GM12878 (cell line): Measurements from ENCODE around the gene AGAP1. TPM values are rescaled to one million over a fixed set of nuclear protein-coding genes. Genes with fewer than 3 reads are reported as not detected.

Experiments used
- ATAC-seq: fragments of 200-7000 bp; cut with Tn5 transposase; 3 replicates; pipeline ENCODE4 v1.9.1; 2020; ENCODE audit warnings: mild to moderate bottlenecking, moderate library complexity
- BruUV-seq: library from RNA; stranded (reverse); fragments of 400-500 nt; replicated peaks from 2 replicates; lab custom pipeline; 2021; lab: Mats Ljungman, UMichigan
- CTCF ChIA-PET: fragments of 300-600 bp; sonication (Branson Sonifier 250); formaldehyde crosslinking; extraction: SDS; loops from one replicate; lab custom pipeline; 2021; ENCODE audit warnings: inconsistent platforms; lab: Yijun Ruan, JAX
- POLR2A ChIA-PET: fragments of 350-600 bp; formaldehyde crosslinking; extraction: SDS; loops from one replicate; lab custom pipeline; 2021; ENCODE audit warnings: inconsistent platforms; lab: Charles Lee
- RAD21 ChIA-PET: fragments of 300-600 bp; sonication (Branson Sonifier 250); formaldehyde crosslinking; loops from one replicate; lab custom pipeline; 2023; ENCODE audit warnings: antibody characterized with exemption; ENCODE audit not compliant: unreplicated experiment; lab: Charles Lee
- SMC1A ChIA-PET: fragments of 300-600 bp; sonication (Branson Sonifier 250); formaldehyde crosslinking; loops from one replicate; lab custom pipeline; 2023; ENCODE audit not compliant: unreplicated experiment, uncharacterized antibody; lab: Charles Lee
- DNase-seq: peaks from one replicate; pipeline ENCODE4 v3.0.0-alpha.2; 2011; ENCODE audit warnings: low read depth, low spot score
- FAIRE-seq: peaks from 3 replicates; lab custom pipeline; 2011; peaks lifted over from hg19 to GRCh38; lab: Jason Lieb, UNC
- H2AFZ ChIP-seq: 2 replicates; pipeline ENCODE4 v1.6.0; 2011; ENCODE audit warnings: low read depth, low read length, control low read depth; ENCODE audit not compliant: control insufficient read depth
- H3K27ac ChIP-seq: 2 replicates; pipeline ENCODE4 v1.5.1; 2011; ENCODE audit warnings: control low read depth; ENCODE audit not compliant: control insufficient read depth, insufficient read depth
- H3K27me3 ChIP-seq, 2 experiments: replicated peaks in 1 of 2; 2 replicates each; pipeline versions ENCODE4 v1.6.0 to v1.6.1; 2011; ENCODE audit warnings: low read length in 1 of 2; ENCODE audit not compliant: control insufficient read depth in 2 of 2, insufficient read depth in 2 of 2
- H3K36me3 ChIP-seq, 2 experiments: 2 replicates each; pipeline ENCODE4 v1.5.1; 2011; ENCODE audit warnings: low read length in 1 of 2; ENCODE audit not compliant: control insufficient read depth in 2 of 2, insufficient read depth in 2 of 2
- H3K4me1 ChIP-seq: 2 replicates; pipeline ENCODE4 v1.6.1; 2011; ENCODE audit warnings: mild to moderate bottlenecking, low read length, moderate library complexity, mixed read lengths; ENCODE audit not compliant: control insufficient read depth, insufficient read depth
- H3K4me2 ChIP-seq: 2 replicates; pipeline ENCODE4 v1.6.0; 2011; ENCODE audit warnings: control low read depth; ENCODE audit not compliant: control insufficient read depth, insufficient read depth
- H3K4me3 ChIP-seq: fragments of 200-600 bp; sonication (generic); 2 replicates; pipeline ENCODE4 v1.5.1; 2016
- H3K79me2 ChIP-seq: 2 replicates; pipeline ENCODE4 v1.6.0; 2011; ENCODE audit warnings: low read length; ENCODE audit not compliant: control insufficient read depth, insufficient read depth
- H3K9ac ChIP-seq: 2 replicates; pipeline ENCODE4 v1.8.0; 2011; ENCODE audit warnings: low read length, control low read depth, mixed read lengths; ENCODE audit not compliant: control insufficient read depth, insufficient read depth
- H3K9me3 ChIP-seq: replicated peaks from 3 replicates; pipeline ENCODE4 v1.5.1; 2011; ENCODE audit warnings: mild to moderate bottlenecking, low read length; ENCODE audit not compliant: control insufficient read depth, insufficient read depth
- H4K20me1 ChIP-seq: 2 replicates; pipeline ENCODE4 v1.6.0; 2011; ENCODE audit not compliant: control insufficient read depth, insufficient read depth
- BHLHE40 ChIP-seq, 2 experiments: fragments of 450-650 bp in 1 of 2; IDR thresholded peaks; 2 replicates each; pipeline ENCODE4 v1.6.1; 2011 to 2017; ENCODE audit warnings: low read depth in 2 of 2, borderline replicate concordance in 1 of 2, improper control_type of control experiment in 1 of 2, low read length in 1 of 2, mild to moderate bottlenecking in 1 of 2
- FOXM1 ChIP-seq: IDR thresholded peaks from 2 replicates; pipeline ENCODE4 v1.6.1; 2012; ENCODE audit warnings: low read depth, mild to moderate bottlenecking, inconsistent platforms, low read length, moderate library complexity
- HDGF ChIP-seq: fragments of 450-650 bp; IDR thresholded peaks from 2 replicates; pipeline ENCODE4 v1.6.1; 2016; ENCODE audit warnings: antibody characterized with exemption
- KLF5 ChIP-seq: fragments of 450-650 bp; IDR thresholded peaks from 2 replicates; pipeline ENCODE4 v1.6.1; 2014; ENCODE audit warnings: mild to moderate bottlenecking; ENCODE audit not compliant: partially characterized antibody
- MTA3 ChIP-seq: IDR thresholded peaks from 2 replicates; pipeline ENCODE4 v1.6.1; 2012; ENCODE audit warnings: low read length, inconsistent platforms, borderline replicate concordance
- NFYB ChIP-seq: IDR thresholded peaks from 2 replicates; pipeline ENCODE4 v1.6.1; 2011; ENCODE audit warnings: low read depth, mild to moderate bottlenecking, low read length, improper control_type of control experiment, moderate library complexity; ENCODE audit not compliant: insufficient read depth
- NR2C2 ChIP-seq: IDR thresholded peaks from 2 replicates; pipeline ENCODE4 v1.6.1; 2011; ENCODE audit warnings: borderline replicate concordance, low read depth; ENCODE audit not compliant: control insufficient read depth, insufficient read length
- RAD51 ChIP-seq: fragments of 450-650 bp; IDR thresholded peaks from 2 replicates; pipeline ENCODE4 v1.6.1; 2016; ENCODE audit warnings: moderate library complexity, mild to moderate bottlenecking, inconsistent platforms
- RBBP5 ChIP-seq: fragments of 200-600 bp; sonication (generic); conservative IDR thresholded peaks from 2 replicates; pipeline ENCODE4 v1.6.1; 2016
- ZBED1 ChIP-seq: IDR thresholded peaks from 2 replicates; pipeline ENCODE4 v1.6.1; 2016; ENCODE audit warnings: borderline replicate concordance
- ZSCAN29 ChIP-seq: fragments of 450-650 bp; IDR thresholded peaks from 2 replicates; pipeline ENCODE4 v1.6.1; 2017; ENCODE audit warnings: mild to moderate bottlenecking, moderate library complexity
- WGBS: methylation state at CpG from one replicate; pipeline ENCODE4 v1.1.6; 2016; ENCODE audit warnings: low lambda C conversion rate; ENCODE audit not compliant: insufficient replicate concordance, insufficient coverage; ENCODE audit errors: missing lambda C conversion rate; 5-methylcytosine and 5-hydroxymethylcytosine counted together
- in situ Hi-C: fragments of 300-500 bp; cut with MboI; formaldehyde crosslinking; loops from 9 replicates; pipeline ENCODE4 v1.14.3; 2018; ENCODE audit warnings: mixed read lengths
- intact Hi-C: fragments of 100-400 bp; cut with micrococcal nuclease; formaldehyde crosslinking; loops from one replicate; pipeline ENCODE4 v1.14.2; 2022; ENCODE audit not compliant: unreplicated experiment
- polyA plus RNA-seq, 11 experiments: library from polyadenylated mRNA; depleted of rRNA in 4 of 11; unstranded in 6 of 11; stranded (reverse) in 5 of 11; fragments of >200 nt; fragmentation: Nextera tagmentation in 4 of 11; fragmentation: Illumina TruSeq in 1 of 11; extraction: Ambion mirVana in 4 of 11; extraction: Trizol in 1 of 11; gene quantifications; 1 replicate in 1 of 11; 2 replicates in 10 of 11; pipeline versions ENCODE4 v1.2.1 to v1.2.3, GENCODE V29; 2011 to 2016; ENCODE audit warnings: inconsistent platforms in 2 of 11, missing spikeins in 2 of 11, low read depth in 1 of 11
- total RNA-seq, 4 experiments: library from RNA; depleted of rRNA in 3 of 4; stranded (reverse); fragments of >200 nt in 3 of 4; fragmentation: Illumina TruSeq in 1 of 4; extraction: Trizol in 1 of 4; gene quantifications; 2 replicates each; pipeline versions ENCODE4 v1.2.1 to v1.2.3, GENCODE V29; 2013 to 2021
- TF ChIP-seq, protein P1 (sequence below): fragments of 450-650 bp; formaldehyde crosslinking; IDR thresholded peaks from 2 replicates; pipeline ENCODE4 v1.5.0; 2022; ENCODE audit warnings: mild to moderate bottlenecking, missing genetic modification characterization
- TF ChIP-seq, protein P2 (sequence below): fragments of 450-650 bp; IDR thresholded peaks from 2 replicates; pipeline ENCODE4 v1.6.1; 2017; ENCODE audit warnings: mild to moderate bottlenecking, moderate library complexity

AGAP1 gene
- total and polyA plus RNA-seq, 10 of the 15 experiments (the other 5 are each of a cell fraction or from before 2014, with no cell fraction given) = 0.05 to 0.15 (median 0.06) TPM; not detected in 7

DNA sequence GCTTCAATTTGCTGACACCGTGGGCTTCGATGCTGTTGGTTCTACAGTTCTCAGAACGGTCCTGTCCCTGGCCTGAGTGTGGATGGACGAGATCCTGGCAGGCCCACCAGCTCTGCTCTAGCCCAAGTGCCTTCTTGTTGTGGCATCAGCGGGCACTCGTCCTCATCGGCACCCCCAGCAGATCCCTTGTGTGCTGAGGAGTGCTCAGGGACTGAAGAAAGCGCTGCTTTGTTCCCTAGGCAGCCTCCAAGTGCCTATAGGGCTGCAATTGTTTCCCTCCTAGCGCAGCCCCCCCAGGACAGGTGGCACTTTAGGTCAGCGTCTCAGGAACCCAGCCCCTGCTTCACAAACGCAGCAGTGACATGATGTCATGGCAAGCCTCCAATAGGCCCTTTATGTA, 217.7 kb downstream of the AGAP1 start:
- no peaks in the 10 kb centered on the region; a peak in 1 of 4 replicates for H3K27me3 ChIP-seq
- no TSS peak for BruUV-seq
- WGBS = 20% methylated on average over 10 of the region's 11 CpGs
- H3K9ac ChIP-seq = no peak overlapping the region
- SMC1A ChIA-PET = no interaction called here
- no peak overlapping the region for H3K27ac ChIP-seq
- TF ChIP-seq MTA3 (no peak), NR2C2 (no peak), NFYB (no peak), HDGF (no peak), RAD51 (no peak), KLF5 (no peak), FOXM1 (no peak), ZBED1 (no peak), RBBP5 (no peak), BHLHE40 (IDR thresholded peaks at IDR 0.05; ENCODE audit: borderline replicate concordance in 1 of 2, low read depth in 2 of 2, low read length in 1 of 2) (no peak), ZSCAN29 (no peak)
- TF ChIP-seq, protein P1, sequence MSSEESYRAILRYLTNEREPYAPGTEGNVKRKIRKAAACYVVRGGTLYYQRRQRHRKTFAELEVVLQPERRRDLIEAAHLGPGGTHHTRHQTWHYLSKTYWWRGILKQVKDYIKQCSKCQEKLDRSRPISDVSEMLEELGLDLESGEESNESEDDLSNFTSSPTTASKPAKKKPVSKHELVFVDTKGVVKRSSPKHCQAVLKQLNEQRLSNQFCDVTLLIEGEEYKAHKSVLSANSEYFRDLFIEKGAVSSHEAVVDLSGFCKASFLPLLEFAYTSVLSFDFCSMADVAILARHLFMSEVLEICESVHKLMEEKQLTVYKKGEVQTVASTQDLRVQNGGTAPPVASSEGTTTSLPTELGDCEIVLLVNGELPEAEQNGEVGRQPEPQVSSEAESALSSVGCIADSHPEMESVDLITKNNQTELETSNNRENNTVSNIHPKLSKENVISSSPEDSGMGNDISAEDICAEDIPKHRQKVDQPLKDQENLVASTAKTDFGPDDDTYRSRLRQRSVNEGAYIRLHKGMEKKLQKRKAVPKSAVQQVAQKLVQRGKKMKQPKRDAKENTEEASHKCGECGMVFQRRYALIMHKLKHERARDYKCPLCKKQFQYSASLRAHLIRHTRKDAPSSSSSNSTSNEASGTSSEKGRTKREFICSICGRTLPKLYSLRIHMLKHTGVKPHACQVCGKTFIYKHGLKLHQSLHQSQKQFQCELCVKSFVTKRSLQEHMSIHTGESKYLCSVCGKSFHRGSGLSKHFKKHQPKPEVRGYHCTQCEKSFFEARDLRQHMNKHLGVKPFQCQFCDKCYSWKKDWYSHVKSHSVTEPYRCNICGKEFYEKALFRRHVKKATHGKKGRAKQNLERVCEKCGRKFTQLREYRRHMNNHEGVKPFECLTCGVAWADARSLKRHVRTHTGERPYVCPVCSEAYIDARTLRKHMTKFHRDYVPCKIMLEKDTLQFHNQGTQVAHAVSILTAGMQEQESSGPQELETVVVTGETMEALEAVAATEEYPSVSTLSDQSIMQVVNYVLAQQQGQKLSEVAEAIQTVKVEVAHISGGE (CRISPR knock-in tag) = no peak
- TF ChIP-seq, protein P2, sequence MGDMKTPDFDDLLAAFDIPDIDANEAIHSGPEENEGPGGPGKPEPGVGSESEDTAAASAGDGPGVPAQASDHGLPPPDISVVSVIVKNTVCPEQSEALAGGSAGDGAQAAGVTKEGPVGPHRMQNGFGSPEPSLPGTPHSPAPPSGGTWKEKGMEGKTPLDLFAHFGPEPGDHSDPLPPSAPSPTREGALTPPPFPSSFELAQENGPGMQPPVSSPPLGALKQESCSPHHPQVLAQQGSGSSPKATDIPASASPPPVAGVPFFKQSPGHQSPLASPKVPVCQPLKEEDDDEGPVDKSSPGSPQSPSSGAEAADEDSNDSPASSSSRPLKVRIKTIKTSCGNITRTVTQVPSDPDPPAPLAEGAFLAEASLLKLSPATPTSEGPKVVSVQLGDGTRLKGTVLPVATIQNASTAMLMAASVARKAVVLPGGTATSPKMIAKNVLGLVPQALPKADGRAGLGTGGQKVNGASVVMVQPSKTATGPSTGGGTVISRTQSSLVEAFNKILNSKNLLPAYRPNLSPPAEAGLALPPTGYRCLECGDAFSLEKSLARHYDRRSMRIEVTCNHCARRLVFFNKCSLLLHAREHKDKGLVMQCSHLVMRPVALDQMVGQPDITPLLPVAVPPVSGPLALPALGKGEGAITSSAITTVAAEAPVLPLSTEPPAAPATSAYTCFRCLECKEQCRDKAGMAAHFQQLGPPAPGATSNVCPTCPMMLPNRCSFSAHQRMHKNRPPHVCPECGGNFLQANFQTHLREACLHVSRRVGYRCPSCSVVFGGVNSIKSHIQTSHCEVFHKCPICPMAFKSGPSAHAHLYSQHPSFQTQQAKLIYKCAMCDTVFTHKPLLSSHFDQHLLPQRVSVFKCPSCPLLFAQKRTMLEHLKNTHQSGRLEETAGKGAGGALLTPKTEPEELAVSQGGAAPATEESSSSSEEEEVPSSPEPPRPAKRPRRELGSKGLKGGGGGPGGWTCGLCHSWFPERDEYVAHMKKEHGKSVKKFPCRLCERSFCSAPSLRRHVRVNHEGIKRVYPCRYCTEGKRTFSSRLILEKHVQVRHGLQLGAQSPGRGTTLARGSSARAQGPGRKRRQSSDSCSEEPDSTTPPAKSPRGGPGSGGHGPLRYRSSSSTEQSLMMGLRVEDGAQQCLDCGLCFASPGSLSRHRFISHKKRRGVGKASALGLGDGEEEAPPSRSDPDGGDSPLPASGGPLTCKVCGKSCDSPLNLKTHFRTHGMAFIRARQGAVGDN = no peak
- H3K4me1 ChIP-seq = no peaks in the 10 kb centered on the region
- no peaks in the 10 kb centered on the region for H3K79me2 ChIP-seq
- no peaks in the 10 kb centered on the region for H3K36me3 ChIP-seq
- no peak for DNase-seq
- RAD21 ChIA-PET = no interaction called here
- ATAC-seq = no peak
- CTCF ChIA-PET = no interaction called here
- no peak overlapping the region for H3K4me3 ChIP-seq
- no peaks in the 10 kb centered on the region for H4K20me1 ChIP-seq
- intact Hi-C loops (no loop called here), in situ Hi-C loops (no loop called here)
- no peak for FAIRE-seq
- no peak overlapping the region for H3K4me2 ChIP-seq
- POLR2A ChIA-PET = no interaction called here
- H2AFZ ChIP-seq = no peak overlapping the region
- no peaks in the 10 kb centered on the region for H3K9me3 ChIP-seq
